ENCODE results near the gene HOXA4.

DNA sequence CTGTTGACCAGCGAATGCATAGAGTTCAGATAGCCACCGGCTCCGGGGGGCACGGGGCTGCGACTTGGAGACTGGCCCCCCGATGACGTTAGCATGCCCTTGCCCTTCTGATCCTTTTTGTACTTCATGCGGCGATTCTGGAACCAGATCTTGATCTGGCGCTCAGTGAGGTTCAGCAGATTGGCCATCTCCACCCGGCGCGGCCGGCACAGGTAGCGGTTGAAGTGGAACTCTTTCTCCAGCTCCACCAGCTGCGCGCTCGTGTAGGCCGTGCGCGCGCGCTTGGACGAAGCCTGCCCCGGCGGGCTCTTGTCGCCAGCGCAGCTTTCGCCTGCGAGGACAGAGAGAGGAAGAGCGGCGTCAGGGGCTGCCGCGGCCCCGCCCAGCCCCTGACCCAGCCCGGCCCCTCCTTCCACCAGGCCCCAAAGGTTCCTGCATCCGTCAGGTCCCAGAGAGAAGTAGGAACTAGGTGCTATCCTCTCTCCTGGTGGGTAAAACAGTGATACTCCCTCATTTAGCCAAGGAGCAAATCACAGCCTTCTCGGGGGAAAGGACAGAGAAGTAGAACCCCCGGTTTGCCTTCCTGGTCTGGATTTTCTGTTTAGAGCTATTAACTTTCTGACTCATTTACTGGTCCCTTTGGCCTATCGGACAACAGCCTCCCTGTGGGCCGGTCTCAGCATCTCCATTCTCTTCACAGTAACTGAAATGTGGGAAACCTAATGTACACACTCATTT, 22.0 kb downstream of the HOXA4 start:
- TF ChIP-seq CTCF (IDR thresholded peaks at IDR 0.05) (no peak), POLR2A (IDR thresholded peaks at IDR 0.05) (peak in 2 of 3 donors; percentile 35)

All from body of pancreas (tissue), 4 donors.